ENCODE data around the gene SLU7.

DNA sequence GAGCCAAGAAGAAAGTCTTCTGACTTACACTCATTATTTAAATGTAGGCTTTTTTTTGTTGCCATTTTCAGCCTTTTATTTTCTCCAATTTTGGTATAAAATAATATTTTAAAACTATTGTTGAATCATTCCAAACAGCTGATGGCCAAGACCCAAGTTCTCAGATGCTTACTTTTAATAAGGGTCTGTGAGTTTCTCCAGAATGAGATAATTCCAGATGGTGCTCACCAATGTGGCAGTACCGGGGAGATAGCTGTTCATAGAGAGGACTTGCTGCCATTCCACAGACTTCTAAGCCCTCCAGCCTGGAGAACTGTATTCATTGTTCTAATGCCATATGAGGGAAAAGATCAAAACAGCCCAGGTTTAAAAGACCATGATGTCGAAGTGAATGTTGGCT is 43.2 kb downstream of the SLU7 start:
- TF ChIP-seq, protein P1, sequence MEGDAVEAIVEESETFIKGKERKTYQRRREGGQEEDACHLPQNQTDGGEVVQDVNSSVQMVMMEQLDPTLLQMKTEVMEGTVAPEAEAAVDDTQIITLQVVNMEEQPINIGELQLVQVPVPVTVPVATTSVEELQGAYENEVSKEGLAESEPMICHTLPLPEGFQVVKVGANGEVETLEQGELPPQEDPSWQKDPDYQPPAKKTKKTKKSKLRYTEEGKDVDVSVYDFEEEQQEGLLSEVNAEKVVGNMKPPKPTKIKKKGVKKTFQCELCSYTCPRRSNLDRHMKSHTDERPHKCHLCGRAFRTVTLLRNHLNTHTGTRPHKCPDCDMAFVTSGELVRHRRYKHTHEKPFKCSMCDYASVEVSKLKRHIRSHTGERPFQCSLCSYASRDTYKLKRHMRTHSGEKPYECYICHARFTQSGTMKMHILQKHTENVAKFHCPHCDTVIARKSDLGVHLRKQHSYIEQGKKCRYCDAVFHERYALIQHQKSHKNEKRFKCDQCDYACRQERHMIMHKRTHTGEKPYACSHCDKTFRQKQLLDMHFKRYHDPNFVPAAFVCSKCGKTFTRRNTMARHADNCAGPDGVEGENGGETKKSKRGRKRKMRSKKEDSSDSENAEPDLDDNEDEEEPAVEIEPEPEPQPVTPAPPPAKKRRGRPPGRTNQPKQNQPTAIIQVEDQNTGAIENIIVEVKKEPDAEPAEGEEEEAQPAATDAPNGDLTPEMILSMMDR (IDR thresholded peaks at IDR 0.05; ENCODE audit: low read depth, low read length): no peak
- TF ChIP-seq EZH2phosphoT487 (IDR thresholded peaks at IDR 0.05; ENCODE audit: low read depth): no peak
